ENCODE data around the gene RBMS2.
"Not testable (repeated sequence)": the region's sequence is repeated elsewhere in the genome, so short reads cannot be mapped to it uniquely, and the experiment has no call there.

Gene RBMS2

GRCh38 chr12:56521590-56522371, at the start of gene RBMS2:
Gene RBMS2 (plus strand): TSS chr12:56521820. CDS start chr12:56522024, 204 bp downstream.
- DNase-seq = peak; percentile 80 to 90

- no peak for DNase-seq
These were observed 47.2 kb upstream of the RBMS2 start for GRCh38 chr12:56474389-56474788.

- DNase-seq = no peak
These were observed 45.5 kb upstream of the RBMS2 start for GRCh38 chr12:56476143-56476542.

- no peak for DNase-seq
These were observed 44.6 kb upstream of the RBMS2 start for GRCh38 chr12:56476972-56477432.

- no peak for DNase-seq
These were observed 43.9 kb upstream of the RBMS2 start for GRCh38 chr12:56477521-56478225.

GRCh38 chr12:56479625-56480024, 42.0 kb upstream of the RBMS2 start:
- DNase-seq = no peak

- DNase-seq = no peak
These were observed 37.1 kb upstream of the RBMS2 start for GRCh38 chr12:56484566-56484965.

GRCh38 chr12:56486694-56487093, 34.9 kb upstream of the RBMS2 start:
- DNase-seq = no peak

GRCh38 chr12:56487448-56488040, 34.1 kb upstream of the RBMS2 start:
- no peak for DNase-seq

GRCh38 chr12:56488041-56488955, 33.3 kb upstream of the RBMS2 start, which contains the start of gene GLS2:
Gene GLS2 (minus strand): TSS chr12:56488161. CDS start chr12:56488118, 43 bp downstream.
- peak; percentile 19 to 25 for DNase-seq

- DNase-seq = no peak
These were observed 31.3 kb upstream of the RBMS2 start for GRCh38 chr12:56490360-56490759.

- not testable (repeated sequence) for DNase-seq
These were observed 28.1 kb upstream of the RBMS2 start for GRCh38 chr12:56493409-56494105.

- DNase-seq = not testable (repeated sequence)
These were observed 27.6 kb upstream of the RBMS2 start for GRCh38 chr12:56494106-56494415.

- DNase-seq = not testable (repeated sequence)
These were observed 27.1 kb upstream of the RBMS2 start for GRCh38 chr12:56494481-56494880.

GRCh38 chr12:56496704-56497103, 24.9 kb upstream of the RBMS2 start:
- DNase-seq = not testable (repeated sequence)

- DNase-seq = not testable (repeated sequence)
These were observed 23.3 kb upstream of the RBMS2 start for GRCh38 chr12:56498126-56498902.

- DNase-seq = not testable (repeated sequence)
These were observed 22.2 kb upstream of the RBMS2 start for GRCh38 chr12:56499452-56499851.

GRCh38 chr12:56499879-56500278, 21.7 kb upstream of the RBMS2 start:
- DNase-seq = not testable (repeated sequence)

GRCh38 chr12:56510786-56511185, 10.8 kb upstream of the RBMS2 start:
- no peak for DNase-seq

GRCh38 chr12:56514014-56514318, 7.7 kb upstream of the RBMS2 start:
- DNase-seq = not testable (repeated sequence)

- no peak for DNase-seq
These were observed 3.8 kb upstream of the RBMS2 start for GRCh38 chr12:56517854-56518253.

Data from Kasumi-1 (cell line).